Loucy (cell line): ENCODE results near the gene CCDC86.

Experiments used
- H2AFZ ChIP-seq: fragments of 200-600 bp; sonication (generic); 2 replicates; pipeline ENCODE4 v1.6.0; 2016; ENCODE audit warnings: antibody characterized with exemption, mild to moderate bottlenecking, low read length, moderate library complexity
- H3F3A ChIP-seq: fragments of 200-600 bp; 2 replicates; pipeline ENCODE4 v1.6.0; 2016; ENCODE audit warnings: antibody characterized with exemption, low read depth, mild to moderate bottlenecking
- H3K27me3 ChIP-seq: fragments of 200-600 bp; sonication (generic); 2 replicates; pipeline ENCODE4 v1.6.1; 2014; ENCODE audit warnings: low read length, mild to moderate bottlenecking; ENCODE audit not compliant: insufficient read depth, poor library complexity, severe bottlenecking
- H3K36me3 ChIP-seq: fragments of 200-600 bp; sonication (generic); 2 replicates; pipeline ENCODE4 v1.6.1; 2016; ENCODE audit warnings: low read length; ENCODE audit not compliant: insufficient read depth
- H3K4me1 ChIP-seq: fragments of 200-600 bp; sonication (generic); 2 replicates; pipeline ENCODE4 v1.5.1; 2014; ENCODE audit warnings: low read length, mild to moderate bottlenecking; ENCODE audit not compliant: insufficient read depth, poor library complexity, severe bottlenecking
- H3K4me2 ChIP-seq: fragments of 200-600 bp; sonication (generic); 2 replicates; pipeline ENCODE4 v1.6.0; 2014; ENCODE audit warnings: antibody characterized with exemption, low read length, low read depth, mild to moderate bottlenecking; ENCODE audit not compliant: poor library complexity, severe bottlenecking
- H3K4me3 ChIP-seq: fragments of 200-600 bp; sonication (generic); 2 replicates; pipeline ENCODE4 v1.5.1; 2014; ENCODE audit warnings: low read length, mild to moderate bottlenecking, mixed read lengths; ENCODE audit not compliant: poor library complexity, severe bottlenecking
- H3K79me2 ChIP-seq: fragments of 200-600 bp; sonication (generic); 2 replicates; pipeline ENCODE4 v1.6.1; 2014; ENCODE audit warnings: low read length; ENCODE audit not compliant: insufficient read depth
- H3K9ac ChIP-seq: fragments of 200-600 bp; sonication (generic); 2 replicates; pipeline ENCODE4 v1.6.0; 2014; ENCODE audit warnings: mild to moderate bottlenecking, low read depth, low read length, moderate library complexity; ENCODE audit not compliant: poor library complexity, severe bottlenecking
- H3K9me2 ChIP-seq: fragments of 200-600 bp; sonication (generic); replicated peaks from 2 replicates; pipeline ENCODE4 v1.6.1; 2016; ENCODE audit warnings: low read depth, low read length, mixed read lengths
- H3K9me3 ChIP-seq: fragments of 200-600 bp; sonication (generic); 2 replicates; pipeline ENCODE4 v1.6.1; 2014; ENCODE audit warnings: mild to moderate bottlenecking, antibody characterized with exemption, low read length, low read depth; ENCODE audit not compliant: insufficient read depth
- H4K20me1 ChIP-seq: fragments of 200-600 bp; sonication (generic); 2 replicates; pipeline ENCODE4 v1.6.0; 2014; ENCODE audit warnings: antibody characterized with exemption, low read length, mild to moderate bottlenecking; ENCODE audit not compliant: insufficient read depth, poor library complexity, severe bottlenecking
- CTCF ChIP-seq: fragments of 200-600 bp; sonication (generic); conservative IDR thresholded peaks from 2 replicates; pipeline ENCODE4 v1.5.1; 2014; ENCODE audit warnings: mild to moderate bottlenecking, antibody characterized with exemption, low read length
- EZH2phosphoT487 ChIP-seq: fragments of 200-600 bp; IDR thresholded peaks from 2 replicates; pipeline ENCODE4 v1.6.1; 2018; ENCODE audit warnings: antibody characterized with exemption, mild to moderate bottlenecking, moderate library complexity, borderline replicate concordance

Gene CCDC86

GRCh38 chr11:60838132-60838531, 3.8 kb upstream of the CCDC86 start:
- H3K9ac ChIP-seq, result no peak overlapping the region
- no peaks in the 10 kb centered on the region for H3F3A ChIP-seq
- no peak overlapping the region for H2AFZ ChIP-seq
- H3K9me2 ChIP-seq, result no peaks in the 10 kb centered on the region
- no peak overlapping the region for H3K4me3 ChIP-seq
- H4K20me1 ChIP-seq, result no peaks in the 10 kb centered on the region
- H3K4me2 ChIP-seq, result no peak overlapping the region
- H3K27me3 ChIP-seq, result no peaks in the 10 kb centered on the region
- no peaks in the 10 kb centered on the region for H3K9me3 ChIP-seq
- TF ChIP-seq CTCF, result no peak
- TF ChIP-seq EZH2phosphoT487, result no peak
- peaks cover 43% of the 10 kb centered on the region for H3K4me1 ChIP-seq
- H3K79me2 ChIP-seq, result peaks cover 12% of the 10 kb centered on the region
- no peaks in the 10 kb centered on the region for H3K36me3 ChIP-seq

GRCh38 chr11:60840470-60841430, 1.2 kb upstream of the CCDC86 start:
- H3K27me3 ChIP-seq, result no peaks in the 10 kb centered on the region
- H3K4me3 ChIP-seq, result peak overlapping the region; percentile 96
- TF ChIP-seq EZH2phosphoT487 (no peak), CTCF (no peak)
- H3K79me2 ChIP-seq, result peaks cover 38% of the 10 kb centered on the region
- H3K36me3 ChIP-seq, result no peaks in the 10 kb centered on the region
- H4K20me1 ChIP-seq, result no peaks in the 10 kb centered on the region
- H3K9me2 ChIP-seq, result no peaks in the 10 kb centered on the region
- H3K9me3 ChIP-seq, result no peaks in the 10 kb centered on the region
- no peak overlapping the region for H2AFZ ChIP-seq
- peak overlapping the region; percentile 88 for H3K4me2 ChIP-seq
- H3K9ac ChIP-seq, result peak overlapping the region; percentile 85
- H3F3A ChIP-seq, result no peaks in the 10 kb centered on the region
- H3K4me1 ChIP-seq, result peaks cover 55% of the 10 kb centered on the region

- no peaks in the 10 kb centered on the region for H3K36me3 ChIP-seq
- peak overlapping the region; percentile 88 for H3K4me2 ChIP-seq
- H2AFZ ChIP-seq, result no peak overlapping the region; the same call in 1 of the 2 replicates
- H3K79me2 ChIP-seq, result peaks cover 50% of the 10 kb centered on the region
- H3K4me3 ChIP-seq, result peak overlapping the region; percentile 96
- no peaks in the 10 kb centered on the region for H3K9me2 ChIP-seq
- H4K20me1 ChIP-seq, result no peaks in the 10 kb centered on the region
- peaks cover 51% of the 10 kb centered on the region for H3K4me1 ChIP-seq
- H3K9ac ChIP-seq, result peak overlapping the region; percentile 85
- H3F3A ChIP-seq, result no peaks in the 10 kb centered on the region
- H3K27me3 ChIP-seq, result no peaks in the 10 kb centered on the region
- no peaks in the 10 kb centered on the region for H3K9me3 ChIP-seq
- TF ChIP-seq CTCF (no peak), EZH2phosphoT487 (no peak)
Observed at GRCh38 chr11:60842668-60843600, 1.0 kb downstream of the CCDC86 start.
